HepG2 (cell line): ENCODE measurements around the gene CPA2.

ENCODE experiments used
- CBFB ChIP-seq: sonication (generic); formaldehyde crosslinking; IDR thresholded peaks from 2 replicates; pipeline ENCODE4 v1.4.0; 2020; ENCODE audit warnings: missing genetic modification reagents
- CTCF ChIP-seq: sonication (generic); formaldehyde crosslinking; IDR thresholded peaks from 2 replicates; pipeline ENCODE4 v1.5.0; 2020; ENCODE audit warnings: mild to moderate bottlenecking, missing genetic modification reagents, moderate library complexity
- EZH2 ChIP-seq: conservative IDR thresholded peaks from 2 replicates; pipeline ENCODE4 v1.6.1; 2012; ENCODE audit warnings: mild to moderate bottlenecking, low read depth, low read length, moderate library complexity
- MAX ChIP-seq: IDR thresholded peaks from 2 replicates; pipeline ENCODE4 v1.6.1; 2012; ENCODE audit warnings: inconsistent platforms
- MBD4 ChIP-seq: IDR thresholded peaks from 2 replicates; pipeline ENCODE4 v1.6.1; 2012; ENCODE audit warnings: low read length, inconsistent platforms, borderline replicate concordance
- MYC ChIP-seq: sonication (generic); formaldehyde crosslinking; IDR thresholded peaks from 2 replicates; pipeline ENCODE4 v1.9.0; 2021; ENCODE audit warnings: missing genetic modification reagents, borderline replicate concordance
- SMAD1 ChIP-seq: sonication (generic); formaldehyde crosslinking; IDR thresholded peaks from 2 replicates; pipeline ENCODE4 v1.4.0; 2020; ENCODE audit warnings: missing genetic modification reagents, low read depth, mild to moderate bottlenecking, borderline replicate concordance
- ZUFSP ChIP-seq: sonication (generic); formaldehyde crosslinking; IDR thresholded peaks from 2 replicates; pipeline ENCODE4 v1.9.0; 2021; ENCODE audit warnings: missing genetic modification reagents, mild to moderate bottlenecking, borderline replicate concordance

- TF ChIP-seq CTCF (CRISPR knock-in tag) (no peak), EZH2 (no peak), MAX (no peak), CBFB (CRISPR knock-in tag) (no peak), MBD4 (no peak), ZUFSP (CRISPR knock-in tag) (no peak), MYC (CRISPR knock-in tag) (no peak), SMAD1 (no peak)
Measured at GRCh38 chr7:130234078-130234477, 32.6 kb upstream of the CPA2 start.
